Adrenal gland (tissue), 5 donors: Measurements from ENCODE around the gene GADD45B.

ENCODE experiments used
- POLR2A ChIP-seq, 2 donors: fragments of 450-650 bp; IDR thresholded peaks; one replicate each; pipeline ENCODE4 v1.6.1; 2017; ENCODE audit warnings: antibody characterized with exemption in 2 of 2, mild to moderate bottlenecking in 2 of 2, moderate library complexity in 1 of 2
- TF ChIP-seq, protein P1 (sequence below), 6 experiments: fragments of 450-650 bp in 4 of 6; fragments of 200-600 bp in 2 of 6; sonication (generic) in 1 of 6; IDR thresholded peaks; 1 replicate in 5 of 6; 2 replicates in 1 of 6; pipeline versions ENCODE4 v1.5.1 to v1.8.0; 2016 to 2021; ENCODE audit warnings: antibody characterized with exemption in 6 of 6, mild to moderate bottlenecking in 2 of 6, moderate library complexity in 1 of 6
- donor health status: DM: no; HTN: no; CAD: no.

GRCh38 chr19:2511570-2511969 is 35.6 kb downstream of the GADD45B start:
- TF ChIP-seq, protein P1, sequence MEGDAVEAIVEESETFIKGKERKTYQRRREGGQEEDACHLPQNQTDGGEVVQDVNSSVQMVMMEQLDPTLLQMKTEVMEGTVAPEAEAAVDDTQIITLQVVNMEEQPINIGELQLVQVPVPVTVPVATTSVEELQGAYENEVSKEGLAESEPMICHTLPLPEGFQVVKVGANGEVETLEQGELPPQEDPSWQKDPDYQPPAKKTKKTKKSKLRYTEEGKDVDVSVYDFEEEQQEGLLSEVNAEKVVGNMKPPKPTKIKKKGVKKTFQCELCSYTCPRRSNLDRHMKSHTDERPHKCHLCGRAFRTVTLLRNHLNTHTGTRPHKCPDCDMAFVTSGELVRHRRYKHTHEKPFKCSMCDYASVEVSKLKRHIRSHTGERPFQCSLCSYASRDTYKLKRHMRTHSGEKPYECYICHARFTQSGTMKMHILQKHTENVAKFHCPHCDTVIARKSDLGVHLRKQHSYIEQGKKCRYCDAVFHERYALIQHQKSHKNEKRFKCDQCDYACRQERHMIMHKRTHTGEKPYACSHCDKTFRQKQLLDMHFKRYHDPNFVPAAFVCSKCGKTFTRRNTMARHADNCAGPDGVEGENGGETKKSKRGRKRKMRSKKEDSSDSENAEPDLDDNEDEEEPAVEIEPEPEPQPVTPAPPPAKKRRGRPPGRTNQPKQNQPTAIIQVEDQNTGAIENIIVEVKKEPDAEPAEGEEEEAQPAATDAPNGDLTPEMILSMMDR (IDR thresholded peaks at IDR 0.05), result no peak
- TF ChIP-seq POLR2A (IDR thresholded peaks at IDR 0.05), result no peak
